D721Med (cell line): Measurements from ENCODE around the gene B4GALNT1.

Source experiments
- DNase-seq: peaks from one replicate; pipeline ENCODE4 v3.0.0; 2011; ENCODE audit warnings: low spot score; ENCODE audit not compliant: insufficient read length
- FAIRE-seq: peaks from 2 replicates; lab custom pipeline; 2011; peaks lifted over from hg19 to GRCh38; lab: Jason Lieb, UNC
- TF ChIP-seq, protein P1 (sequence below): IDR thresholded peaks from 2 replicates; pipeline ENCODE4 v1.5.1; 2012; ENCODE audit warnings: mild to moderate bottlenecking, control low read depth; ENCODE audit not compliant: insufficient read depth; ENCODE audit errors: missing control alignments

Gene B4GALNT1

DNA sequence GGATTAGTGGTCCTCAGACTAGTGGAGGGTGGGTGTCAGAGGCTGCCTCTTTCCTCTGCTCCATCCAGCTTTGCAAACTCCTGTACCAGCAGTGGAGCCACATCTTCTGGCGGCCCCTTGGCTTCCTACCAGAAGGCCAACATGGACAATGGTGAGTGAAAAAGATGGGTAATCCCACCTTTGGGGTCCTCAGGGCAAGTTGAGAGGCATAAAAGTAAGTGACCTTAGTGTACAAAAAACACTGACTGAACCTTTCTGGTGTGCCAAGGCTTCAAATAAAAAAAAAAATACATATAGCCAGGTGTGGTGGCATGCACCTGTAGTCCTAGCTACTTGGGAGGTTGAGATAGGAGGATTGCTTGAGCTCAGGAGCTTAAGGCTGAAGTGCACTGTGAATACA, 51.2 kb downstream of the B4GALNT1 start:
- FAIRE-seq (no peak), DNase-seq (no peak)
- TF ChIP-seq, protein P1, sequence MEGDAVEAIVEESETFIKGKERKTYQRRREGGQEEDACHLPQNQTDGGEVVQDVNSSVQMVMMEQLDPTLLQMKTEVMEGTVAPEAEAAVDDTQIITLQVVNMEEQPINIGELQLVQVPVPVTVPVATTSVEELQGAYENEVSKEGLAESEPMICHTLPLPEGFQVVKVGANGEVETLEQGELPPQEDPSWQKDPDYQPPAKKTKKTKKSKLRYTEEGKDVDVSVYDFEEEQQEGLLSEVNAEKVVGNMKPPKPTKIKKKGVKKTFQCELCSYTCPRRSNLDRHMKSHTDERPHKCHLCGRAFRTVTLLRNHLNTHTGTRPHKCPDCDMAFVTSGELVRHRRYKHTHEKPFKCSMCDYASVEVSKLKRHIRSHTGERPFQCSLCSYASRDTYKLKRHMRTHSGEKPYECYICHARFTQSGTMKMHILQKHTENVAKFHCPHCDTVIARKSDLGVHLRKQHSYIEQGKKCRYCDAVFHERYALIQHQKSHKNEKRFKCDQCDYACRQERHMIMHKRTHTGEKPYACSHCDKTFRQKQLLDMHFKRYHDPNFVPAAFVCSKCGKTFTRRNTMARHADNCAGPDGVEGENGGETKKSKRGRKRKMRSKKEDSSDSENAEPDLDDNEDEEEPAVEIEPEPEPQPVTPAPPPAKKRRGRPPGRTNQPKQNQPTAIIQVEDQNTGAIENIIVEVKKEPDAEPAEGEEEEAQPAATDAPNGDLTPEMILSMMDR, result no peak

- FAIRE-seq, result no peak
- DNase-seq, result no peak
Observed at GRCh38 chr12:57580466-57580795, 52.6 kb downstream of the B4GALNT1 start.

GRCh38 chr12:57579677-57580465, 53.1 kb downstream of the B4GALNT1 start:
- FAIRE-seq, result no peak
- TF ChIP-seq, protein P1, result no peak
- DNase-seq, result no peak

More at GRCh38 chr12:57580466-57580795, 52.6 kb downstream of the B4GALNT1 start:
- TF ChIP-seq, protein P1, result no peak

DNA sequence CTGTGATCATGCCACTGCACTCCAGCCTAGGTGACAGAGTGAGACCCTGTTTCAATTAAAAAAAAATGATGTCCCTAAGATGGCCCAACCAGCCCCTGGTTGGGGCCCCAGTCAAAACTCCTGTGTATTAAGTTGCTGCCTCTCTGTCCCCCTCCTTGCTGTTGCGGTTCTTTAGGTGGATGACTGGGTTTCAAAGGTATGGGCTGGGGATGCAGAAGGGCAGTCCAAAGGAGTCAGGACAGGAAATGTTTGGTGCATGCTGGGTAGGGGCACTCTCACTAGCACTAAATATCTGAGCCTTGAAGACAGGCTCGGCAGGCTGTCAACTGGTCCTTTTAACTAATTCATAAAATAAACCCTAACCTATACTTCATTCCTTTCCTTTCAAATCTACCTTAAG, 54.0 kb downstream of the B4GALNT1 start:
- FAIRE-seq (no peak), DNase-seq (no peak)
- TF ChIP-seq, protein P1, result no peak

GRCh38 chr12:57577981-57578758, 54.8 kb downstream of the B4GALNT1 start:
- TF ChIP-seq, protein P1, result no peak
- FAIRE-seq (no peak), DNase-seq (no peak)

DNA sequence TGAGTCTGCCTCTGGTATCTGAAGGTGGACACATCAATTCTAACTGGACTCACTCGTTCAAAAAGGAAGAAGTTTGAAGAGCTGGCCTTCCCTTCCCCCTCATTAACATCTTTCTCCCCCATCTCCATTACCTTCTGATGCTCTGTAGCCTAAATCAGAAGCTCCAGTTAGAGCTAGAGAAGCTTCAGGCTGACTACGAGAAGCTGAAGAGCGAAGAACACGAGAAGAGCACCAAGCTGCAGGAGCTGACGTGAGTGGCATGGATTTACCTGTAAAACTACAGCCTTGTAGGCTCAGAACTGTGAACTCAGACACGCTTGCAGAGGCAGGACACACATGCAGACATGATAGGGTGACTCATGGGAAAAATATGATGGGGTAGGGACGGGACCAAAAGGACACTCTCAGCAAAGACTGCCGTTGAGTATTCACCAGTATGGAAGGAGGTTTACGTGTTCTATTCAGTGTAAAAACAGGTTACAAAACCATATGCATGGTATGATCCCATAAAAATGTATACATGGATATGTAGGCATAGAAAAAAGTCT, 56.3 kb downstream of the B4GALNT1 start:
- FAIRE-seq, result no peak
- no peak for DNase-seq
- TF ChIP-seq, protein P1, result no peak
